Measurements from ENCODE around the gene ATP10B.

DNA sequence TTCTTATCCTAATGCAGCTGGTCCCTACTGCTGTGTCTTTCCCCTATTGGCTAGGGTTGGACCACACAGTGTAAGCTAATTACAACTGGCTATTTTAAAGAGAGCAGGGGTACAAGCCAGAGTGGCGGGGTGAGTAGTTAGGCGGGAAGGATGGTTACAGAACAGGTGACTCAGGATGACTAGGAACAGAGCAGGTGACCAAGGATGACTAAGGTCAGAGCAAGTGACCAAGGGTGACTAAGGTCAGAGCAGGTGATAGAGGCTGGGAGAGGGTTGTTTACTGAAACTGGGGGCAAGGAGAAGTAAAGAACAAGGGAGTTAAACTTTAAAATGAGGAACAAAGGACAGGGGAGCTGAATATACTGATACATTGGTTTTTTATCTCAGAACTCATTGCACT is 304.9 kb downstream of the ATP10B start:
- TF ChIP-seq EZH2 (IDR thresholded peaks at IDR 0.05; ENCODE audit: insufficient read depth, poor library complexity, severe bottlenecking) = no peak
- TF ChIP-seq EZH2phosphoT487 (IDR thresholded peaks at IDR 0.05; ENCODE audit: insufficient read depth, low read depth) = no peak

All from GM23248 (cell line).